Loucy (cell line): ENCODE measurements around the gene HSPE1.

Experiments
- H2AFZ ChIP-seq: fragments of 200-600 bp; sonication (generic); 2 replicates; pipeline ENCODE4 v1.6.0; 2016; ENCODE audit warnings: antibody characterized with exemption, mild to moderate bottlenecking, low read length, moderate library complexity
- H3F3A ChIP-seq: fragments of 200-600 bp; 2 replicates; pipeline ENCODE4 v1.6.0; 2016; ENCODE audit warnings: antibody characterized with exemption, low read depth, mild to moderate bottlenecking
- H3K27me3 ChIP-seq: fragments of 200-600 bp; sonication (generic); 2 replicates; pipeline ENCODE4 v1.6.1; 2014; ENCODE audit warnings: low read length, mild to moderate bottlenecking; ENCODE audit not compliant: insufficient read depth, poor library complexity, severe bottlenecking
- H3K36me3 ChIP-seq: fragments of 200-600 bp; sonication (generic); 2 replicates; pipeline ENCODE4 v1.6.1; 2016; ENCODE audit warnings: low read length; ENCODE audit not compliant: insufficient read depth
- H3K4me1 ChIP-seq: fragments of 200-600 bp; sonication (generic); 2 replicates; pipeline ENCODE4 v1.5.1; 2014; ENCODE audit warnings: low read length, mild to moderate bottlenecking; ENCODE audit not compliant: insufficient read depth, poor library complexity, severe bottlenecking
- H3K4me2 ChIP-seq: fragments of 200-600 bp; sonication (generic); 2 replicates; pipeline ENCODE4 v1.6.0; 2014; ENCODE audit warnings: antibody characterized with exemption, low read length, low read depth, mild to moderate bottlenecking; ENCODE audit not compliant: poor library complexity, severe bottlenecking
- H3K4me3 ChIP-seq: fragments of 200-600 bp; sonication (generic); 2 replicates; pipeline ENCODE4 v1.5.1; 2014; ENCODE audit warnings: low read length, mild to moderate bottlenecking, mixed read lengths; ENCODE audit not compliant: poor library complexity, severe bottlenecking
- H3K79me2 ChIP-seq: fragments of 200-600 bp; sonication (generic); 2 replicates; pipeline ENCODE4 v1.6.1; 2014; ENCODE audit warnings: low read length; ENCODE audit not compliant: insufficient read depth
- H3K9ac ChIP-seq: fragments of 200-600 bp; sonication (generic); 2 replicates; pipeline ENCODE4 v1.6.0; 2014; ENCODE audit warnings: mild to moderate bottlenecking, low read depth, low read length, moderate library complexity; ENCODE audit not compliant: poor library complexity, severe bottlenecking
- H3K9me2 ChIP-seq: fragments of 200-600 bp; sonication (generic); replicated peaks from 2 replicates; pipeline ENCODE4 v1.6.1; 2016; ENCODE audit warnings: low read depth, low read length, mixed read lengths
- H3K9me3 ChIP-seq: fragments of 200-600 bp; sonication (generic); 2 replicates; pipeline ENCODE4 v1.6.1; 2014; ENCODE audit warnings: mild to moderate bottlenecking, antibody characterized with exemption, low read length, low read depth; ENCODE audit not compliant: insufficient read depth
- H4K20me1 ChIP-seq: fragments of 200-600 bp; sonication (generic); 2 replicates; pipeline ENCODE4 v1.6.0; 2014; ENCODE audit warnings: antibody characterized with exemption, low read length, mild to moderate bottlenecking; ENCODE audit not compliant: insufficient read depth, poor library complexity, severe bottlenecking
- CTCF ChIP-seq: fragments of 200-600 bp; sonication (generic); conservative IDR thresholded peaks from 2 replicates; pipeline ENCODE4 v1.5.1; 2014; ENCODE audit warnings: mild to moderate bottlenecking, antibody characterized with exemption, low read length
- EZH2phosphoT487 ChIP-seq: fragments of 200-600 bp; IDR thresholded peaks from 2 replicates; pipeline ENCODE4 v1.6.1; 2018; ENCODE audit warnings: antibody characterized with exemption, mild to moderate bottlenecking, moderate library complexity, borderline replicate concordance

HSPE1 gene

GRCh38 chr2:197487385-197487784 lies 12.8 kb upstream of the HSPE1 start:
- Histone ChIP-seq H3K4me1 (peaks cover 3% of the 10 kb centered on the region), H3K9ac (no peak overlapping the region), H3K36me3 (peaks cover 66% of the 10 kb centered on the region), H2AFZ (no peak overlapping the region), H3K4me3 (no peak overlapping the region), H3K9me3 (no peaks in the 10 kb centered on the region; the same call in 1 of the 2 replicates), H4K20me1 (peaks cover 40% of the 10 kb centered on the region), H3K9me2 (no peaks in the 10 kb centered on the region), H3K4me2 (no peak overlapping the region), H3F3A (peaks cover 7% of the 10 kb centered on the region; the same call in 1 of the 2 replicates), H3K79me2 (peaks cover 35% of the 10 kb centered on the region), H3K27me3 (no peaks in the 10 kb centered on the region)
- TF ChIP-seq EZH2phosphoT487 (no peak), CTCF (no peak)

GRCh38 chr2:197495433-197496134 lies 4.6 kb upstream of the HSPE1 start:
- Histone ChIP-seq H4K20me1 (peaks cover 78% of the 10 kb centered on the region), H3K79me2 (peaks cover 94% of the 10 kb centered on the region), H3K9ac (peak overlapping the region; percentile 89), H3K4me3 (peak overlapping the region; percentile 91), H3K36me3 (peaks cover 73% of the 10 kb centered on the region), H3K27me3 (no peaks in the 10 kb centered on the region), H3K9me2 (no peaks in the 10 kb centered on the region), H3F3A (no peaks in the 10 kb centered on the region), H3K9me3 (no peaks in the 10 kb centered on the region), H3K4me2 (peak overlapping the region; percentile 93), H2AFZ (no peak overlapping the region), H3K4me1 (peaks cover 51% of the 10 kb centered on the region)
- TF ChIP-seq CTCF: no peak
- no peak for TF ChIP-seq EZH2phosphoT487

- H3K9me2 ChIP-seq: no peaks in the 10 kb centered on the region
- TF ChIP-seq EZH2phosphoT487 (no peak), CTCF (no peak)
- H2AFZ ChIP-seq: no peak overlapping the region
- H3K4me2 ChIP-seq: peak overlapping the region; percentile 93
- H3K9ac ChIP-seq: peak overlapping the region; percentile 89
- peaks cover 62% of the 10 kb centered on the region for H3K36me3 ChIP-seq
- no peaks in the 10 kb centered on the region for H3F3A ChIP-seq
- H4K20me1 ChIP-seq: peaks cover 78% of the 10 kb centered on the region
- H3K27me3 ChIP-seq: no peaks in the 10 kb centered on the region
- H3K79me2 ChIP-seq: peaks cover 94% of the 10 kb centered on the region
- H3K9me3 ChIP-seq: no peaks in the 10 kb centered on the region
- peak overlapping the region; percentile 91 for H3K4me3 ChIP-seq
- H3K4me1 ChIP-seq: peaks cover 50% of the 10 kb centered on the region
These were observed 3.5 kb upstream of the HSPE1 start for GRCh38 chr2:197496695-197497094.
